ENCODE results near the gene TIMM8A.
"Not testable (repeated sequence)": the region's sequence is repeated elsewhere in the genome, so short reads cannot be mapped to it uniquely, and the experiment has no call there.

TIMM8A gene

GRCh38 chrX:101349193-101349562 is 636 bp upstream of the TIMM8A start:
- H3K4me3 ChIP-seq (ENCODE audit: severe bottlenecking), result peak overlapping the region; percentile 64
- ATAC-seq (ENCODE audit: low read depth), result no peak

DNA sequence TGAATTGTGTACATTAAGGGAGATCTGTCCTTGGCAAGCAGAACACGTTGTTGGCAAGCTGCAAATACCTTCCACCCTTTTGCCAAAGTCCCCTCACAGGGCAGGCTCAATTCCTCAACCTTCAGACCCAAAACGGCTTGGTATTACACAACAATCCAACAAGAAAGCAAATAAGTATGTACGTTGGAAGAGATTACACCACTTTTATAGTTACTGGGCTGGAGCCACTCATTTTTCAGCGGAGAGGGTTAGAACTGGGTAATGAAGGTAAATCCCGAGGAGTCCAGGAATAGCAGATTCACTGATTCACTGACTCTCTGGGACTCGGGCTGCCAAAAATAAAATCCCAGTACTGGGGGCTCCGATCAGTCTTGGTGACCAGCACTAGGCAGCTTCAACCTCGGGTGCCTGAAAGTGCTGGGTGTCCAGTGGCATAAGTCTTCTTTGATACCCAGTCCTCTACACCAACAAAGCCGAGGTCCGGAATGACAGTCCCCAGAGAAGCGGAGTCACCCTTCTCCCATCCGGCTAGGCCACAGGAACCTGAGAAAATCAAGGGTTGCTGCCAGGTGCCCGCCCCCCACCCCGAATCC is 587 bp downstream of the TIMM8A start:
- H3K9me3 ChIP-seq (ENCODE audit: severe bottlenecking), result no peaks in the 10 kb centered on the region
- H3K36me3 ChIP-seq (ENCODE audit: low read depth), result no peaks in the 10 kb centered on the region
- TF ChIP-seq CTCF (IDR thresholded peaks at IDR 0.05; ENCODE audit: poor library complexity, severe bottlenecking), result no peak
- H3K27ac ChIP-seq (ENCODE audit: poor library complexity, severe bottlenecking), result peak overlapping the region; percentile 57
- H3K4me3 ChIP-seq (ENCODE audit: severe bottlenecking), result peak overlapping the region; percentile 64
- H3K4me1 ChIP-seq (ENCODE audit: insufficient read depth, poor library complexity, severe bottlenecking), result no peaks in the 10 kb centered on the region
- DNase-seq (ENCODE audit: low spot score), result no peak
- no peaks in the 10 kb centered on the region for H3K27me3 ChIP-seq (ENCODE audit: insufficient read depth, poor library complexity, severe bottlenecking)
- peak; percentile 40 for ATAC-seq (ENCODE audit: low read depth)

More at GRCh38 chrX:101349193-101349562, 636 bp upstream of the TIMM8A start:
- H3K36me3 ChIP-seq (ENCODE audit: low read depth), result no peaks in the 10 kb centered on the region
- no peaks in the 10 kb centered on the region for H3K4me1 ChIP-seq (ENCODE audit: insufficient read depth, poor library complexity, severe bottlenecking)
- peak overlapping the region; percentile 57 for H3K27ac ChIP-seq (ENCODE audit: poor library complexity, severe bottlenecking)
- H3K9me3 ChIP-seq (ENCODE audit: severe bottlenecking), result no peaks in the 10 kb centered on the region
- DNase-seq (ENCODE audit: low spot score), result no peak
- TF ChIP-seq CTCF (IDR thresholded peaks at IDR 0.05; ENCODE audit: poor library complexity, severe bottlenecking), result no peak
- no peaks in the 10 kb centered on the region for H3K27me3 ChIP-seq (ENCODE audit: insufficient read depth, poor library complexity, severe bottlenecking)

GRCh38 chrX:101337776-101338271 is 10.7 kb downstream of the TIMM8A start:
- Histone ChIP-seq H3K36me3 (ENCODE audit: low read depth) (no peaks in the 10 kb centered on the region), H3K27ac (ENCODE audit: poor library complexity, severe bottlenecking) (no peak overlapping the region), H3K27me3 (ENCODE audit: insufficient read depth, poor library complexity, severe bottlenecking) (no peaks in the 10 kb centered on the region), H3K9me3 (ENCODE audit: severe bottlenecking) (no peaks in the 10 kb centered on the region), H3K4me1 (ENCODE audit: insufficient read depth, poor library complexity, severe bottlenecking) (no peaks in the 10 kb centered on the region), H3K4me3 (ENCODE audit: severe bottlenecking) (no peak overlapping the region)
- DNase-seq (ENCODE audit: low spot score), result no peak
- no peak for ATAC-seq (ENCODE audit: low read depth)
- no peak for TF ChIP-seq CTCF (IDR thresholded peaks at IDR 0.05; ENCODE audit: poor library complexity, severe bottlenecking)

DNA sequence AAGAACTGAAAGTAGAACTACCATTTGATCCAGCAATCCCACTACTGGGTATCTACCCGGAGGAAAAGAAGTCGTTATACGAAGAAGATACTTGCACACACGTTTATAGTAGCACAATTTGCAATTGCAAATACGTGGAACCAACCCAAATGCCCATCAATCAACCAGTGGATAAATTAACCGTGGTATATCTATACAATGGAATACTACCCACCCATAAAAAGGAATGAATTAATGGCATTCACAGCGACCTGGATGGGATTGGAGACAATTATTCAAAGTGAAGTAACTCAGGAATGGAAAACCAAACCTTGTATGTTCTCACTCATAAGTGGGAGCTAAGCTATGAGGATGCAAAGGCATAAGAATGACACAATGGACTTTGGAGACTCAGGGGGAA is 14.2 kb downstream of the TIMM8A start:
- not testable (repeated sequence) for H3K36me3 ChIP-seq (ENCODE audit: low read depth); H3K9me3 ChIP-seq (ENCODE audit: severe bottlenecking); H3K4me1 ChIP-seq (ENCODE audit: insufficient read depth, poor library complexity, severe bottlenecking); H3K4me3 ChIP-seq (ENCODE audit: severe bottlenecking); H3K27me3 ChIP-seq (ENCODE audit: insufficient read depth, poor library complexity, severe bottlenecking); H3K27ac ChIP-seq (ENCODE audit: poor library complexity, severe bottlenecking); ATAC-seq (ENCODE audit: low read depth); DNase-seq (ENCODE audit: low spot score)

GRCh38 chrX:101326600-101326999 is 21.9 kb downstream of the TIMM8A start:
- not testable (repeated sequence) for H3K9me3 ChIP-seq (ENCODE audit: severe bottlenecking); H3K4me1 ChIP-seq (ENCODE audit: insufficient read depth, poor library complexity, severe bottlenecking); ATAC-seq (ENCODE audit: low read depth); H3K27me3 ChIP-seq (ENCODE audit: insufficient read depth, poor library complexity, severe bottlenecking); DNase-seq (ENCODE audit: low spot score); H3K27ac ChIP-seq (ENCODE audit: poor library complexity, severe bottlenecking); H3K4me3 ChIP-seq (ENCODE audit: severe bottlenecking); H3K36me3 ChIP-seq (ENCODE audit: low read depth)

DNA sequence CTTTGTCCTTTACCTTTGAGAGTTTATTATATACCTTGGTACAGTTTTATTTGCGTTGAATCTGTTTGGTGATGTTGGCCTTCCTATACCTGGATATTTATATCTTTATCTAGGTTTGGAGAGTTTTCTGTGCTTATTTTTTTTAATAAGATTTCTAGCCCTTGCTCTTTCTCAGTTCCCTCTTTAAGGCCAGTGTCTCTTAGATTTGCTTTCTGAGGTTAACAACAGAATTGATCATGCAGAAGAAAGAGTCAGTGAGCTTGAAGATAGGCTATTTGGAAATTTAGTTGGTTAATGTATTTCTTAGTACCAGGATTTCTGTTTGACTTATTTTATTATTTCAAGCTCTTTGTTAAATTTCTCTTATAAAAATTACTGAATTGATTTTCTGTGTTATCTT is 44.8 kb downstream of the TIMM8A start:
- Histone ChIP-seq H3K9me3 (ENCODE audit: severe bottlenecking) (no peaks in the 10 kb centered on the region), H3K27ac (ENCODE audit: poor library complexity, severe bottlenecking) (no peak overlapping the region), H3K4me1 (ENCODE audit: insufficient read depth, poor library complexity, severe bottlenecking) (no peaks in the 10 kb centered on the region), H3K27me3 (ENCODE audit: insufficient read depth, poor library complexity, severe bottlenecking) (no peaks in the 10 kb centered on the region), H3K4me3 (ENCODE audit: severe bottlenecking) (no peak overlapping the region), H3K36me3 (ENCODE audit: low read depth) (no peaks in the 10 kb centered on the region)
- ATAC-seq (ENCODE audit: low read depth), result no peak
- DNase-seq (ENCODE audit: low spot score), result no peak
- no peak for TF ChIP-seq CTCF (IDR thresholded peaks at IDR 0.05; ENCODE audit: poor library complexity, severe bottlenecking)
